K562 (cell line): ENCODE measurements around the gene PDRG1. TPM values are rescaled to one million over a fixed set of nuclear protein-coding genes. Genes with fewer than 3 reads are reported as not detected.

Source experiments
- ATAC-seq: fragments of 200-7000 bp; cut with Tn5 transposase; 3 replicates; pipeline ENCODE4 v1.9.1; 2020; ENCODE audit warnings: moderate library complexity
- BruUV-seq: library from RNA; stranded (reverse); fragments of 400-500 nt; replicated peaks from 2 replicates; lab custom pipeline; 2021; lab: Mats Ljungman, UMichigan
- CTCF ChIA-PET: fragments of 300-600 bp; formaldehyde crosslinking; extraction: SDS; loops from one replicate; lab custom pipeline; 2021; ENCODE audit warnings: low intra/inter-chr PET ratio; lab: Yijun Ruan, JAX
- POLR2A ChIA-PET: fragments of 300-600, 350-650 bp; sonication (Branson Sonifier 250); formaldehyde crosslinking; extraction: SDS; loops from one replicate; lab custom pipeline; 2021; ENCODE audit warnings: antibody characterized with exemption, inconsistent platforms; lab: Yijun Ruan, JAX
- DNase-seq, 4 experiments: peaks; one replicate each; pipeline versions ENCODE4 v3.0.0 to v3.0.0-alpha.2; 2011 to 2018; ENCODE audit warnings: low spot score in 3 of 4, mixed read lengths in 3 of 4; ENCODE audit errors: extremely low read depth in 1 of 4
- FAIRE-seq: peaks from 2 replicates; lab custom pipeline; 2011; peaks lifted over from hg19 to GRCh38; lab: Jason Lieb, UNC
- H2AFZ ChIP-seq: 2 replicates; pipeline ENCODE4 v1.6.0; 2011; ENCODE audit warnings: low read depth, low read length, control low read depth, inconsistent platforms
- H3K27ac ChIP-seq: fragments of 200-600 bp; 3 replicates; pipeline ENCODE4 v1.8.0; 2011; ENCODE audit warnings: low read depth, mild to moderate bottlenecking, control low read depth, inconsistent platforms, low read length, moderate library complexity, mixed read lengths; ENCODE audit errors: extremely low read depth
- H3K27me3 ChIP-seq, 2 experiments: fragments of 300-600 bp in 1 of 2; 2 replicates in 1 of 2; 3 replicates in 1 of 2; pipeline versions ENCODE4 v1.6.0 to v1.8.0; 2011; ENCODE audit warnings: inconsistent platforms in 2 of 2, low read length in 2 of 2, mild to moderate bottlenecking in 1 of 2, mixed read lengths in 1 of 2, moderate library complexity in 1 of 2; ENCODE audit not compliant: control insufficient read depth in 2 of 2, insufficient read depth in 2 of 2
- H3K36me3 ChIP-seq: fragments of 300-600 bp; 3 replicates; pipeline ENCODE4 v1.8.0; 2011; ENCODE audit warnings: mild to moderate bottlenecking, low read length, inconsistent platforms; ENCODE audit not compliant: control insufficient read depth, insufficient read depth
- H3K4me1 ChIP-seq, 2 experiments: fragments of 200-600 bp in 1 of 2; replicated peaks in 1 of 2; 2 replicates in 1 of 2; 3 replicates in 1 of 2; pipeline versions ENCODE4 v1.5.1 to v1.8.0; 2011; ENCODE audit warnings: inconsistent platforms in 2 of 2, low read length in 2 of 2, mild to moderate bottlenecking in 1 of 2, mixed read lengths in 1 of 2, moderate library complexity in 1 of 2; ENCODE audit not compliant: control insufficient read depth in 2 of 2, insufficient read depth in 2 of 2
- H3K4me2 ChIP-seq: 2 replicates; pipeline ENCODE4 v1.6.1; 2011; ENCODE audit warnings: low read length, control low read depth, inconsistent platforms, mixed read lengths; ENCODE audit not compliant: insufficient read depth
- H3K4me3 ChIP-seq: fragments of 200-600 bp; sonication (generic), shearing (Covaris generic); 2 replicates; pipeline ENCODE4 v1.5.1; 2016; ENCODE audit warnings: control low read depth, inconsistent platforms
- H3K79me2 ChIP-seq: fragments of 200-600 bp; 3 replicates; pipeline ENCODE4 v1.8.0; 2011; ENCODE audit warnings: low read length, inconsistent platforms; ENCODE audit not compliant: control insufficient read depth, insufficient read depth
- H3K9ac ChIP-seq, 2 experiments: 2 replicates each; pipeline versions ENCODE4 v1.6.0 to v1.6.1; 2011; ENCODE audit warnings: low read depth in 2 of 2, low read length in 2 of 2, control low read depth in 1 of 2, inconsistent platforms in 1 of 2, mild to moderate bottlenecking in 1 of 2, mixed read lengths in 1 of 2; ENCODE audit not compliant: insufficient read depth in 1 of 2
- H3K9me1 ChIP-seq: one replicate; pipeline ENCODE4 v1.6.0; 2011; ENCODE audit warnings: inconsistent platforms, mild to moderate bottlenecking, low read length, moderate library complexity; ENCODE audit not compliant: control insufficient read depth, insufficient read depth
- H3K9me3 ChIP-seq: replicated peaks from 2 replicates; pipeline ENCODE4 v1.5.1; 2011; ENCODE audit warnings: low read depth, low read length, inconsistent platforms; ENCODE audit not compliant: control insufficient read depth, insufficient read depth
- H4K20me1 ChIP-seq: replicated peaks from 2 replicates; pipeline ENCODE4 v1.6.1; 2011; ENCODE audit warnings: low read length, inconsistent platforms, mixed read lengths; ENCODE audit not compliant: control insufficient read depth, insufficient read depth
- ETS1 ChIP-seq: conservative IDR thresholded peaks from 2 replicates; pipeline ENCODE4 v1.6.1; 2011; ENCODE audit warnings: low read depth, mild to moderate bottlenecking, low read length; ENCODE audit not compliant: control insufficient read depth
- HCFC1 ChIP-seq: IDR thresholded peaks from 2 replicates; pipeline ENCODE4 v1.6.1; 2012; ENCODE audit warnings: low read depth, low read length, improper control_type of control experiment
- KDM5B ChIP-seq: fragments of 200-600 bp; sonication (generic); IDR thresholded peaks from 2 replicates; pipeline ENCODE4 v1.6.1; 2012; ENCODE audit warnings: low read depth, mild to moderate bottlenecking, moderate library complexity, low read length, control low read depth, inconsistent platforms; ENCODE audit not compliant: insufficient replicate concordance
- MEIS2 ChIP-seq: fragments of 450-650 bp; IDR thresholded peaks from 2 replicates; pipeline ENCODE4 v1.6.1; 2014; ENCODE audit warnings: mild to moderate bottlenecking; ENCODE audit not compliant: partially characterized antibody
- WGBS: fragments of 100-300 bp; shearing (Covaris generic); methylation state at CpG from one replicate; pipeline ENCODE4 v1.1.6; 2016; ENCODE audit warnings: low coverage, mixed read lengths; ENCODE audit not compliant: insufficient coverage; ENCODE audit errors: missing lambda C conversion rate; 5-methylcytosine and 5-hydroxymethylcytosine counted together
- in situ Hi-C: fragments of 300-500 bp; cut with MboI; formaldehyde crosslinking; loops from 4 replicates; pipeline ENCODE4 v1.15.0; 2018; ENCODE audit warnings: inconsistent platforms, mixed read lengths
- intact Hi-C: fragments of 100-400 bp; cut with micrococcal nuclease; formaldehyde crosslinking; loops from 2 replicates; pipeline ENCODE4 v1.14.2; 2022
- polyA plus RNA-seq, 8 experiments: library from polyadenylated mRNA; depleted of rRNA in 4 of 8; stranded (reverse) in 5 of 8; unstranded in 3 of 8; fragments of >200 nt; fragmentation: Nextera tagmentation in 2 of 8; fragmentation: Illumina TruSeq in 1 of 8; extraction: Ambion mirVana in 2 of 8; extraction: Trizol in 1 of 8; gene quantifications; 2 replicates each; pipeline versions ENCODE4 v1.2.1 to v1.2.3, GENCODE V29; 2011 to 2014; ENCODE audit warnings: inconsistent platforms in 1 of 8, missing spikeins in 1 of 8
- total RNA-seq, 7 experiments: library from RNA; depleted of rRNA in 6 of 7; stranded (reverse); fragments of >200 nt in 6 of 7; fragmentation: Illumina TruSeq in 2 of 7; extraction: Trizol in 2 of 7; gene quantifications; 2 replicates each; pipeline versions ENCODE4 v1.2.1 to v1.2.3, GENCODE V29; 2011 to 2021; ENCODE audit warnings: low replicate concordance in 1 of 7
- TF ChIP-seq, protein P1 (sequence below): fragments of 450-650 bp; IDR thresholded peaks from 2 replicates; pipeline ENCODE4 v1.6.1; 2016
- TF ChIP-seq, protein P2 (sequence below), 2 experiments: IDR thresholded peaks in 1 of 2; conservative IDR thresholded peaks in 1 of 2; 2 replicates each; pipeline ENCODE4 v1.6.1; 2016; ENCODE audit warnings: low read depth in 2 of 2, mild to moderate bottlenecking in 1 of 2, missing compliant biosample characterization in 1 of 2, missing genetic modification characterization in 1 of 2, moderate library complexity in 1 of 2

The PDRG1 gene
- total and polyA plus RNA-seq, 9 of the 15 experiments (the other 6 are each of a cell fraction or from before 2014, with no cell fraction given), result 12.6 to 58.6 (median 26.1) TPM

GRCh38 chr20:31903627-31904386, 48.0 kb downstream of the PDRG1 start:
- Histone ChIP-seq H3K4me2 (no peak overlapping the region), H3K4me3 (no peak overlapping the region), H3K79me2 (no peaks in the 10 kb centered on the region), H4K20me1 (no peaks in the 10 kb centered on the region; the same call in 1 of the 2 replicates), H3K27ac (no peak overlapping the region), H3K9me1 (no peaks in the 10 kb centered on the region), H3K36me3 (no peaks in the 10 kb centered on the region), H3K4me1 (no peaks in the 10 kb centered on the region; a peak in 2 of 5 replicates), H3K9me3 (no peaks in the 10 kb centered on the region), H3K27me3 (peaks cover 2 to 13% of the 10 kb centered on the region in 2 experiments; a peak in 2 of 5 replicates), H2AFZ (no peak overlapping the region), H3K9ac (no peak overlapping the region)
- in situ Hi-C loops, result no loop called here
- DNase-seq (no peak), FAIRE-seq (no peak), ATAC-seq (no peak)
- BruUV-seq, result no TSS peak
- TF ChIP-seq, protein P1, sequence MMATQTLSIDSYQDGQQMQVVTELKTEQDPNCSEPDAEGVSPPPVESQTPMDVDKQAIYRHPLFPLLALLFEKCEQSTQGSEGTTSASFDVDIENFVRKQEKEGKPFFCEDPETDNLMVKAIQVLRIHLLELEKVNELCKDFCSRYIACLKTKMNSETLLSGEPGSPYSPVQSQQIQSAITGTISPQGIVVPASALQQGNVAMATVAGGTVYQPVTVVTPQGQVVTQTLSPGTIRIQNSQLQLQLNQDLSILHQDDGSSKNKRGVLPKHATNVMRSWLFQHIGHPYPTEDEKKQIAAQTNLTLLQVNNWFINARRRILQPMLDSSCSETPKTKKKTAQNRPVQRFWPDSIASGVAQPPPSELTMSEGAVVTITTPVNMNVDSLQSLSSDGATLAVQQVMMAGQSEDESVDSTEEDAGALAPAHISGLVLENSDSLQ, result peak; percentile 84
- TF ChIP-seq ETS1 (no peak), MEIS2 (peak; percentile 86), KDM5B (no peak), HCFC1 (no peak)
- TF ChIP-seq, protein P2, sequence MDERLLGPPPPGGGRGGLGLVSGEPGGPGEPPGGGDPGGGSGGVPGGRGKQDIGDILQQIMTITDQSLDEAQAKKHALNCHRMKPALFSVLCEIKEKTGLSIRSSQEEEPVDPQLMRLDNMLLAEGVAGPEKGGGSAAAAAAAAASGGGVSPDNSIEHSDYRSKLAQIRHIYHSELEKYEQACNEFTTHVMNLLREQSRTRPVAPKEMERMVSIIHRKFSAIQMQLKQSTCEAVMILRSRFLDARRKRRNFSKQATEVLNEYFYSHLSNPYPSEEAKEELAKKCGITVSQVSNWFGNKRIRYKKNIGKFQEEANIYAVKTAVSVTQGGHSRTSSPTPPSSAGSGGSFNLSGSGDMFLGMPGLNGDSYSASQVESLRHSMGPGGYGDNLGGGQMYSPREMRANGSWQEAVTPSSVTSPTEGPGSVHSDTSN (CRISPR knock-in tag; IDR thresholded peaks at IDR 0.05; ENCODE audit: low read depth), result no peak
- TF ChIP-seq, protein P2 (tag; conservative IDR thresholded peaks at IDR 0.05; ENCODE audit: low read depth), result peak; percentile 90
- intact Hi-C loops, result no loop called here
- ChIA-PET POLR2A (interaction anchor here (0.8 kb wide), 1 partner anchor 14 kb away, joined by 3 read pairs; no protein-coding TSS in a partner anchor), CTCF (no interaction called here)
- 0% methylated on average over 1 of the region's 1 CpG for WGBS
